MM.1S (cell line): ENCODE measurements around the gene TEX2.
A peak's percentile ranks its signal among the peaks of the same experiment; 100 is the strongest.

Source experiments
- DNase-seq: peaks from one replicate; pipeline ENCODE4 v3.0.0-alpha.2; 2015
- H2AFZ ChIP-seq: fragments of 300-600 bp; sonication (generic); 2 replicates; pipeline ENCODE4 v1.6.0; 2016; ENCODE audit warnings: antibody characterized with exemption, low read length
- H3F3A ChIP-seq: fragments of 300-600 bp; sonication (generic); 2 replicates; pipeline ENCODE4 v1.6.1; 2016; ENCODE audit warnings: mild to moderate bottlenecking, antibody characterized with exemption, low read length, moderate library complexity, mixed read lengths; ENCODE audit not compliant: insufficient read depth
- H3K27ac ChIP-seq: fragments of 300-600 bp; sonication (generic); 2 replicates; pipeline ENCODE4 v1.5.1; 2016; ENCODE audit warnings: mild to moderate bottlenecking, low read length
- H3K27me3 ChIP-seq: fragments of 300-600 bp; sonication (generic); replicated peaks from 2 replicates; pipeline ENCODE4 v1.6.0; 2016; ENCODE audit warnings: low read length; ENCODE audit not compliant: insufficient read depth
- H3K36me3 ChIP-seq: fragments of 300-600 bp; sonication (generic); replicated peaks from 2 replicates; pipeline ENCODE4 v1.6.1; 2016; ENCODE audit warnings: mild to moderate bottlenecking, low read length, mixed read lengths; ENCODE audit not compliant: insufficient read depth
- H3K4me1 ChIP-seq: fragments of 300-600 bp; sonication (generic); 2 replicates; pipeline ENCODE4 v1.6.1; 2016; ENCODE audit warnings: low read length, mixed read lengths
- H3K4me2 ChIP-seq: fragments of 300-600 bp; sonication (generic); 2 replicates; pipeline ENCODE4 v1.6.0; 2016; ENCODE audit warnings: low read depth, low read length
- H3K4me3 ChIP-seq: fragments of 300-600 bp; sonication (generic); 2 replicates; pipeline ENCODE4 v1.5.1; 2016; ENCODE audit warnings: low read length, mixed read lengths
- H3K79me2 ChIP-seq: fragments of 300-600 bp; sonication (generic); 2 replicates; pipeline ENCODE4 v1.6.1; 2016; ENCODE audit warnings: mixed run types, low read length, mixed read lengths
- H3K9ac ChIP-seq: fragments of 300-600 bp; sonication (generic); 2 replicates; pipeline ENCODE4 v1.6.1; 2016; ENCODE audit warnings: low read length, mixed read lengths
- H3K9me2 ChIP-seq: fragments of 300-600 bp; sonication (generic); replicated peaks from 2 replicates; pipeline ENCODE4 v1.6.1; 2016; ENCODE audit warnings: mild to moderate bottlenecking, low read length, mixed read lengths; ENCODE audit not compliant: insufficient read depth
- H3K9me3 ChIP-seq: fragments of 300-600 bp; sonication (generic); replicated peaks from 2 replicates; pipeline ENCODE4 v1.6.1; 2016; ENCODE audit warnings: mild to moderate bottlenecking, low read length, mixed read lengths; ENCODE audit not compliant: insufficient read depth
- H4K20me1 ChIP-seq: fragments of 300-600 bp; sonication (generic); 2 replicates; pipeline ENCODE4 v1.6.1; 2016; ENCODE audit warnings: mild to moderate bottlenecking, low read length, moderate library complexity, mixed read lengths; ENCODE audit not compliant: insufficient read depth
- CTCF ChIP-seq: fragments of 300-600 bp; sonication (generic); IDR thresholded peaks from 2 replicates; pipeline ENCODE4 v1.5.1; 2016; ENCODE audit warnings: antibody characterized with exemption, low read length, mixed read lengths
- EZH2 ChIP-seq: fragments of 300-600 bp; sonication (generic); optimal IDR thresholded peaks from 2 replicates; pipeline ENCODE3; 2017; ENCODE audit warnings: low read depth, mild to moderate bottlenecking, antibody characterized with exemption, low read length, mixed read lengths
- EZH2phosphoT487 ChIP-seq: fragments of 300-600 bp; sonication (generic); IDR thresholded peaks from 2 replicates; pipeline ENCODE4 v1.6.1; 2018; ENCODE audit warnings: antibody characterized with exemption, low read length

Gene TEX2

GRCh38 chr17:64154313-64154695 lies 108.8 kb downstream of the TEX2 start:
- Histone ChIP-seq H3K79me2 (no peaks in the 10 kb centered on the region), H2AFZ (no peak overlapping the region), H3K4me3 (no peak overlapping the region), H3K9ac (no peak overlapping the region), H3K9me3 (no peaks in the 10 kb centered on the region), H3K27ac (no peak overlapping the region), H3K4me1 (peaks cover 24% of the 10 kb centered on the region), H3K4me2 (no peak overlapping the region), H3K27me3 (no peaks in the 10 kb centered on the region), H3K36me3 (no peaks in the 10 kb centered on the region), H4K20me1 (no peaks in the 10 kb centered on the region), H3F3A (peaks cover 17% of the 10 kb centered on the region), H3K9me2 (no peaks in the 10 kb centered on the region)
- no peak for TF ChIP-seq EZH2
- no peak for TF ChIP-seq CTCF
- no peak for TF ChIP-seq EZH2phosphoT487
- no peak for DNase-seq

- no peaks in the 10 kb centered on the region for H4K20me1 ChIP-seq
- H3K9me2 ChIP-seq, result no peaks in the 10 kb centered on the region
- no peak for TF ChIP-seq EZH2
- H3K27ac ChIP-seq, result no peak overlapping the region
- H2AFZ ChIP-seq, result no peak overlapping the region
- no peaks in the 10 kb centered on the region for H3K9me3 ChIP-seq
- peaks cover 24% of the 10 kb centered on the region for H3K4me1 ChIP-seq
- no peaks in the 10 kb centered on the region for H3K27me3 ChIP-seq
- H3K79me2 ChIP-seq, result no peaks in the 10 kb centered on the region
- no peak overlapping the region for H3K9ac ChIP-seq
- H3K4me3 ChIP-seq, result no peak overlapping the region
- DNase-seq, result no peak
- peaks cover 23% of the 10 kb centered on the region for H3F3A ChIP-seq
- H3K36me3 ChIP-seq, result no peaks in the 10 kb centered on the region
- no peak overlapping the region for H3K4me2 ChIP-seq
Measured at GRCh38 chr17:64153565-64154312, 109.3 kb downstream of the TEX2 start.

- Histone ChIP-seq H3K4me2 (no peak overlapping the region), H3K79me2 (no peaks in the 10 kb centered on the region), H3K27ac (no peak overlapping the region), H3K9me2 (no peaks in the 10 kb centered on the region), H3K4me1 (peaks cover 24% of the 10 kb centered on the region), H3K9ac (no peak overlapping the region), H2AFZ (no peak overlapping the region), H4K20me1 (no peaks in the 10 kb centered on the region), H3F3A (peaks cover 34% of the 10 kb centered on the region), H3K9me3 (no peaks in the 10 kb centered on the region), H3K36me3 (no peaks in the 10 kb centered on the region), H3K27me3 (no peaks in the 10 kb centered on the region), H3K4me3 (no peak overlapping the region)
- TF ChIP-seq CTCF (no peak), EZH2phosphoT487 (no peak), EZH2 (no peak)
- no peak for DNase-seq
Measured at GRCh38 chr17:64152428-64153125, 110.5 kb downstream of the TEX2 start.

- Histone ChIP-seq H3K9me2 (no peaks in the 10 kb centered on the region), H3K36me3 (no peaks in the 10 kb centered on the region; the same call in 1 of the 2 replicates), H3K4me3 (no peak overlapping the region), H3K4me1 (peaks cover 24% of the 10 kb centered on the region), H3K27ac (peak overlapping the region; percentile 47; the same call in 1 of the 2 replicates), H3K4me2 (no peak overlapping the region; the same call in 1 of the 2 replicates), H3F3A (peaks cover 50% of the 10 kb centered on the region), H3K79me2 (peaks cover 10% of the 10 kb centered on the region), H2AFZ (no peak overlapping the region), H3K9ac (no peak overlapping the region), H3K27me3 (no peaks in the 10 kb centered on the region), H4K20me1 (no peaks in the 10 kb centered on the region), H3K9me3 (no peaks in the 10 kb centered on the region)
- no peak for DNase-seq
- TF ChIP-seq CTCF, result no peak
- no peak for TF ChIP-seq EZH2phosphoT487
- no peak for TF ChIP-seq EZH2
Measured at GRCh38 chr17:64151016-64151368, 112.1 kb downstream of the TEX2 start.
